ENCODE data around the gene FHAD1.

Gene FHAD1

GRCh38 chr1:15344800-15345704 is 98.0 kb downstream of the FHAD1 start:
- DNase-seq (ENCODE audit: low read depth, low spot score) = no peak

- DNase-seq (ENCODE audit: low read depth, low spot score) = no peak
Observed at GRCh38 chr1:15345705-15346345, 98.8 kb downstream of the FHAD1 start.

DNA sequence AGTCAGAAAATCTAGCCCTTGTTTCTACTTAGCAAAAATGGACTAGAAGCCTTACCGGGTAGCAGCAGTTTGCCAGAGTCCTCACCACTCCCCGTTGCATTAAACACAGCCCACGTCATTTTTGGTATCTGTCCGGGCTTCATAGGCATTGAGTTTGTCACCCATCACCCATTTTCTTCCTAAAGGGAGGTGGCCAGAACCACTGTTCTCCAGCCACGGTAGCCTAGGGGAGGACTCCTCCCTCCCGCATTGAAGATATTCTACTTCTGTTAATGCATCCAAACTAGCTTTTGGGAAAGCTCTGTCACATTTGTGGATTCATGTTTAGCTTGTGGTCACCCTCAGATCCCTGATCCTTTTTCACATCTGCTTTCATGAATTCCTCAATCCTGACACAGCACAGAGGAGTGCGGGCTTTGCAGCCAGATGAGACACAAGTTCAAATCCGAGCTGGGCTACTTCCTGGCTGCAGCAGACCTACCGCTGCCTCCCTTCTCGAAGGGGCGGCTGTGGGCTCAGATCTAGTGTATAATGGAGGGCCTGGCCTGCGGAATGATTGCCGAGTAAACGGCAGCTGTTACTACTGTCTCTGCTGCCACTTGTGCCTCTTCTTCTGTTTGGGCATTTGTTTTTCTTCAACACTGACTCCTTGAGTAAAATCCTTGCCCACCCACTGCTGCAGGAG is 99.5 kb downstream of the FHAD1 start:
- no peak for DNase-seq (ENCODE audit: low read depth, low spot score)

- no peak for DNase-seq (ENCODE audit: low read depth, low spot score)
Observed at GRCh38 chr1:15347182-15347581, 100.2 kb downstream of the FHAD1 start.

DNA sequence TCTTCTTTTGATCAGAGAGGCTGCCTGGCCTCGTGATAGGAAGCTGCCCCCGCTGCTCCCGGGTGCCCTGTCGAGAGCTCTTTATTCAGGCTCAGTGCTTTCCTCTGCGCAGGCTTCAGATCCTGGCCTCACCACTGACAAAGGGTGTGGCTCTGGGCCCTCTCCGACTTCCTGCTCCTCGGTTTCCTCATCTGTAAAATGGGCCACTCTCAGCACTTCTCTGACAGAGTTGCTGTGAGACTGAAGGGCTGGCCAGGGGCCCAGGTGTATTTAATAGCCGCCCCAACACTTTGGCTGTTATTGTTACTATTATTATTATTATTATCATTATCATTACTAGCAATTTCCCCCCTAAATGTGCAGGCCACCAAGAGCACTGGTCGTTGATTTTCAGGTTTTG is 101.6 kb downstream of the FHAD1 start:
- DNase-seq (ENCODE audit: low read depth, low spot score) = no peak

DNA sequence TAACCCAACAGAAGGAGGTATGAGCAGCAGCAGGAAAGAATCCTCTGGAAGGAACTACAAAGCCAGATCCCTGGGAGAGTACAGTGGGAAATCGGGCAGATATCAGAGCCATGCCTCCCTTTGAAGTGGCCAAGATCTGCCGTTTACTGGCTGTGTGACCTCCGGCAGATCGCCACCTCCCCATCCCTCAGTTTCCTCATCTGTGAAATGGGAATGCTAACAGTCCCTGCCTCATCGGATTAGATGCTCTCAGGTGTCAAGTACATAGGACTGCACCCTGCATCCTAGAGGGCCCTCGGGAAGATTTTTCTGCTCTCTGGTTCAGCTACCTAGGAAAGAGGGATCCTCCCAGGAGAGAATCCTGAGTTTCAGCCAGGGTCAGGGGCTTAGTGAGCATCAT is 102.1 kb downstream of the FHAD1 start:
- no peak for DNase-seq (ENCODE audit: low read depth, low spot score)

GRCh38 chr1:15350151-15350550 is 103.1 kb downstream of the FHAD1 start:
- DNase-seq (ENCODE audit: low read depth, low spot score) = no peak

- no peak for DNase-seq (ENCODE audit: low read depth, low spot score)
Observed at GRCh38 chr1:15350551-15351200, 103.7 kb downstream of the FHAD1 start.

DNA sequence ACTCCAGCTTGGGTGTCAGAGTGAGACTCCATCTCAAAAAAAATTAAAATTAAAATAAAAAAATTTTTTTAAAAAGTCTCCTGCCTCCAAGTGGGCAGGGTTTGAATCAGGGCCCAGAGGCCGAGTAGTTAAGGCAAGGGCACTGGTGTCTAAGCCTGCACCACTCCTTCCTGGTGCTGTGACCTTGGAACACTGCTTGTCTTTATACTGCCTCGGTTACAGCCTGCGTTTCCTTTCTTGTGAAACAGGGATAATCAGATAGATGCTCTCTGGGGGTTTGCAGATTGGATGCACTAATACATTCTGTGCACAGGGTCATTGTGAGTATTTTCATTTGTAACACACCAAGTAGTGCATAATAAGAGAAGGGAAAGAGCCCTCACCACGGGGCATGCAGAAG is 104.3 kb downstream of the FHAD1 start:
- DNase-seq (ENCODE audit: low read depth, low spot score) = no peak

DNA sequence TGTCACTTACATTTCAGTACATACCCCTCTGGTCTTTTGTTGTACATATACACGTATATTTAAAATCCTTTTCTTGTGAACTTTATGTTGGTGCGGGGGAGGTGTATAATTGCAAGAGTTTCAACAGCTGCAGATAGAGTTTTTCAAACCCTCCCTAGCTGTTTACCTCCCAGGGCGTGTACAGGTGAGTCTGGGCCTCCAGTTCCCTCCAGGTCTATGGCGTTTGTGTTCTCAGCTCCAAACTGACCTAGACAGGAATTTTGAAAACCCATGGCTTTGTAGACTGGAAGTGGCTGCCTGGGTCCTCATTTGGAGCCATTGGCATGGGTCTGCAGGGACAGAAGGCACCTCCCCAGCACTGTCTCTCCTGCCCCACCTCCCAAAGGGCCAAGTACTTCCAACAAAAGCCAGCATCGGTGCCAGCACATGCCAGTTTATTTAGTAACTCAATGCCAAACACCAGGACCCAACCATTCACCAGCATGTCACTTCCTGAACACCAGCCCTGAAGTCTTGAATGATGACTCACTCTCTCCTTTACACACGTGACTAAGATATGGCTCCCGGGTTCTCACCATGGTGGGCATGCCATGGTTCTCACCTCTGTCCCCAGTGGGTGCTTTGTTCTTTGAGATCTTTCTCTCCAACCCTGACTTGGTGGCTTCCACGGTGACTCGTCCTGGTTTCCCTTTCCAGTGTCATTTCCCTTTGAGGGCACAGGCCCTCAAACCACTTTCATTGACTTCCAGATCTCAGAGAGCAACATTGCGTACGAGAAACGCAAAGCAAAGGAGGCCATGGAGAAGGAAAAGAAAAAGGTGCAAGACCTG is 105.3 kb downstream of the FHAD1 start:
- DNase-seq (ENCODE audit: low read depth, low spot score) = peak; percentile 7

- no peak for DNase-seq (ENCODE audit: low read depth, low spot score)
Observed at GRCh38 chr1:15353839-15354579, 107.0 kb downstream of the FHAD1 start.

DNA sequence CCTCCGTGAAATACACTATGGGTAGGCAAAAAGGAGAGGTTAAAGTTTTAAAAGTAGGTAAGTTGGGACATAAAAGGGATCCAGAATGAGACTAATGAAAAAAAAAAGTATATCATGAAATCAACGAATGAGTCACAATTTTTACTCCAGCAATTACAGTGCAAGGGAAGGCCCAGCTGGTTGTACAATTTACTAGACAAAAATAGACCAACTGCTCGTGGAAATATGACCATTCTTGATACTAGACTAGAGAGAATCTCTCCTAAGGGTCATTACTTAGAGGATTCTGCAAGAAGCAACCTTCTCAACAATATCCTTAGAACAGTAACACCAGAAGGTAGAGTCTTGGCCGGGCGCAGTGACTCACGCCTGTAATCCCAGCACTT is 107.5 kb downstream of the FHAD1 start:
- no peak for DNase-seq (ENCODE audit: low read depth, low spot score)

DNA sequence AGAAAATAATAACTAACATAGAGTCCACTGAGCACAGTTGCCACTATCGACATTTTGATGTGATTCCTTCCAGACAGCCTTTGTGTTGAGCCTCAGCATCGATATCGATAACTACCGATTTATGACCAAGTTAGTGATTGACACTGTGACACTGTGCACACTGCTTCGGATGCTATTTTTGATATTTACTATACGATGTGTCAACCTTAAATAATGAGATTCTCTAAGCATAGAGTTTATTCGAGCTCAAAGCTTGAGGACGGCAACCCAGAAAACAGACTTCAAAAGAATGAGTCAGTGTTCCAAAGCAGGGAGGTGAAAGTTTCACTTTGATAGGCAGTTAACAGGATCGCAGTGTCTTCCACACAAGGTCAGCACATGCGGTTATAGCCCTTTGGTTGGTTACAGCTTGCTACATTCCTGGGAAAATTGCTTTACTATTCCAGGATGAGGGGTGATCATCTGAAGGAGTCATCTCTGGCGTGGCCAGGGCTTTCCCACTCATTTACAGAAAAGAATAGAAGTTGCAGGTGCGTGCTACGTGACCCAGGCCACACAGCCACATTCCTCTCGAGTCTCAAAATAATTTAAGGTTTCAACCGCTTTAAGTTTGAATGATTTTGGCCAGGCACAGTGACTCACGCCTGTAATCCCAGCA is 109.1 kb downstream of the FHAD1 start:
- DNase-seq (ENCODE audit: low read depth, low spot score) = no peak

DNA sequence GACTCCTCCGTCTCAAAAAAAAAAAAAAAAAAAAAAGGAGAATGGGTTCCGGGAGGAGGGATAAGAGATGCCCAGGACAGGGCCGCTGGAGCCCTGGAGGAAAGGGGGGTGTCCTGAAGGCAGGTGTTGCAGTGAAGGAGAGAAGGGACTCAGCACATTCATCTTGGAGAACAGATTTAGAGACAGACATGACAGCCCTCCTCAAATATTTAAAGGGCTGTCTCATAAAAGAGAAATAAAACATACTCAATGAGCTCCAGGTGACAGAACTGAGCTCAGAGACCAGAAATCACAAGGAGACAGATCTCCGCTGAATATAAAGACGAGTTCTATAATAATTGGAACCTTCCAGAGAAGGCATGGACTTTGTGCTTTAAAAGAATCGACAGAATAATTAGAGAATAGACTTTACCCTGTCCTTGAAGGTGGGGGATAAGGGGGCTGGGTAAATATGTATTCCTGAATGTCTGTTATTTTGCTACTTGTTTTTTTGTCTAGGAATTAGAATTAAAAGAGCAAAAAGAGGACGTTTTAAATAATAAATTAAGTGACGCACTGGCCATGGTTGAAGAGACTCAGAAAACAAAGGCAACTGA is 110.7 kb downstream of the FHAD1 start:
- DNase-seq (ENCODE audit: low read depth, low spot score) = no peak

DNA sequence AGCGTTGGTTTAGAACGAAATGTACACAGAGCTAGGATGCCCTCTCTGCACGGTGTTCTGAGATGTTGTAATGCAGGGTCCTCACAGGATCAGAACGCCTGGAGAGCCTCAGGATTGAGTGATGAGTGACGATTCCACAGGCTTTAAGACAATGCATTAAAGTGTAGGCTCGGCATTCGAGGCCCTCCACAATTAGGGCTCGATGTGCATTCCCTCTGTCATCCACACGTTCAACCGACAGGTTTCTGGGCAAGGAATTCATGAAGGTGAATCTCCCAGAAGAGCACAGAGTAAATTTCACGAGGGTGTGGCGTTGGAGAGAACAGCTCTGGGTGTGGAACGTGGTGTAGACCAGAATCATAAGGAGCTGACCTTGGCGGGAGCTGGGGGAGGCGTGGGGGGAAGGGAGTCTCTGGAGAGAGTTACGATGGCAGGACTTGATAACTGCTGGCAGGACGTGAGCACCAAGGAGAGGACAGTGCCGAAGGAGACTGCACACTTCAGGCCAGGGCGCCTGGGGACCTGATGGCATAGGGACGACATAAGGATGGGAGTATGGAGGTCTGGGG is 111.6 kb downstream of the FHAD1 start:
- DNase-seq (ENCODE audit: low read depth, low spot score) = no peak

DNA sequence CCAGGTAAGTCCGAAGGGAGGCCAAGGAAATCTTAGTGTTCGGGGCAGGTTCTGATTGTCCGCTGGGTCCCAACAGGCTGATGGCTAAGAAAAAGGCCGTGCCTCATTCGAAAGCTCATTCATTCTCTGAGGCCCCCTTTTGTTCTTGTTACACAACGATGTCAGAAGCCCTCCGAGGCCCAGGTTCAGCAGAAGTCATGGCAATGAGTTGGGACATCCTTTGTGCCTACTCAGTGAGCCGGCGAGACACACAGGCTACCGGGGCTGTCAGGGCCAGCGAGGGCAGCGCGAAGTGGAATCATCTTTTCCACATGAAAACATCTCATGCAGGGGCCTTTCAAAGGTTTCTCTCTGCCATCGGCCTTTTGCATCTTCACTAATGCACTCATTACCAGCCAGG is 113.7 kb downstream of the FHAD1 start:
- DNase-seq (ENCODE audit: low read depth, low spot score) = no peak

DNA sequence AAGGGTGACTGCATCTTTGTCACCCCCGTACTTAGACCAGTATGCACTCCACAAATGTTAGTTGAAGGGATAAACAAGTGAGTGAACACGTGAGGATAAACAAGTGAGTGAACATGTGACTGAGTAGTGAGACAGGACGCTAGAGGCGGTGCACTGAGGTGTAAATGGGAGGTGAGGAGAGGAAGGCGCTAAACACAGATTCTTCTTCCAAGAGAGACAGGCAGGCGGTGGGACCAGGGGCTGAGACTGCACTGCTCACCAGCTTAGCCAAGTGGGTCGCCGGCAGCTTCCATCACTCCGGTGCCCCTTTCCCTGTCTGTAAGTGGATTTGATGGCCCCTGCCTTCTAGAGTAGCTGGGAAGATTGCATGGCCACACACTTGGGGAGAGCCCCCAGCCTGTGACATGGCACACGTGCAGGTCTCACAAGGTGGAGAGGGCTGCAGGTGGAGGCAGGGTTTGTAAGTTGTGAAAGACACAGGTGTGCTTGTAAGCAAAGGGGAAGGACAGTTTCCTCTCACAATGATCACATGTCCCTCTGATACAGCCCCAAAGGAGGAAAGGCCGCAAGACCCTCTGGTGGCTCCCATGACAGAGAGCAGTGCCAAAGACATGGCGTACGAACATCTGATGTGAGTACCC is 115.2 kb downstream of the FHAD1 start:
- no peak for DNase-seq (ENCODE audit: low read depth, low spot score)

GRCh38 chr1:15362737-15363128 is 115.7 kb downstream of the FHAD1 start:
- DNase-seq (ENCODE audit: low read depth, low spot score) = no peak

- no peak for DNase-seq (ENCODE audit: low read depth, low spot score)
Observed at GRCh38 chr1:15364740-15365139, 117.7 kb downstream of the FHAD1 start.
